HEK293 (cell line): ENCODE measurements around the gene PIF1.

Experiments used
- KLF10 ChIP-seq: fragments of 450-650 bp; IDR thresholded peaks from 2 replicates; pipeline ENCODE4 v1.5.1; 2018; ENCODE audit warnings: missing biosample characterization, mild to moderate bottlenecking, missing genetic modification characterization
- KLF16 ChIP-seq: fragments of 450-650 bp; formaldehyde crosslinking; IDR thresholded peaks from 2 replicates; pipeline ENCODE4 v1.5.1; 2017; ENCODE audit warnings: missing biosample characterization, missing genetic modification characterization
- ZNF626 ChIP-seq: fragments of 450-650 bp; sonication (Bioruptor Pico); formaldehyde crosslinking; IDR thresholded peaks from 2 replicates; pipeline ENCODE4 v1.5.1; 2018; ENCODE audit warnings: missing biosample characterization, missing genetic modification characterization, inconsistent platforms
- TF ChIP-seq, protein P1 (sequence below): fragments of 450-650 bp; formaldehyde crosslinking; IDR thresholded peaks from 2 replicates; pipeline ENCODE4 v1.5.1; 2016; ENCODE audit warnings: missing biosample characterization, missing genetic modification characterization
- TF ChIP-seq, protein P2 (sequence below): fragments of 450-650 bp; formaldehyde crosslinking; IDR thresholded peaks from 2 replicates; pipeline ENCODE4 v1.5.1; 2016; ENCODE audit warnings: missing biosample characterization, missing genetic modification characterization
- TF ChIP-seq, protein P3 (sequence below): IDR thresholded peaks from 2 replicates; pipeline ENCODE4 v1.6.1; 2011; ENCODE audit warnings: mild to moderate bottlenecking, low read depth, low read length, borderline replicate concordance

DNA sequence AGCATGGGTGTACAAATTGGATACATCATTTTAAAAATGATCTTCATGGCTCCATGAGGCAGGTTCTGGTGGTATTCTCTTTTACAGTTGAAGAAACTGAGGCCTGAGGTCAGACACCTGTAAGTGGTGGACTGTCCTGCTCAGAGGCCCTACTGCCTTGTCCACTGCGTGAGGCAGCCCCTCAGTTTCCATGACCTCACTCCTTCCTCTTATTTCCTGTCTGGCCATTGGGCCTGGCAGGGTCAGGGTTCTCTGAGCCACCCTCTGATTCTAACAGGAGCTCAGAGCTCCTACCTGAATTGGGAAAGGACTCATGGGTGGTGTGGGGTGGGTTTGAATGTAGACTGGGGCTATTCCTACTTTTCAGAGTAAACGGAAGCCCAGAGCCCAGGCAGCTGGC lies 33.8 kb upstream of the PIF1 start:
- TF ChIP-seq, protein P1, sequence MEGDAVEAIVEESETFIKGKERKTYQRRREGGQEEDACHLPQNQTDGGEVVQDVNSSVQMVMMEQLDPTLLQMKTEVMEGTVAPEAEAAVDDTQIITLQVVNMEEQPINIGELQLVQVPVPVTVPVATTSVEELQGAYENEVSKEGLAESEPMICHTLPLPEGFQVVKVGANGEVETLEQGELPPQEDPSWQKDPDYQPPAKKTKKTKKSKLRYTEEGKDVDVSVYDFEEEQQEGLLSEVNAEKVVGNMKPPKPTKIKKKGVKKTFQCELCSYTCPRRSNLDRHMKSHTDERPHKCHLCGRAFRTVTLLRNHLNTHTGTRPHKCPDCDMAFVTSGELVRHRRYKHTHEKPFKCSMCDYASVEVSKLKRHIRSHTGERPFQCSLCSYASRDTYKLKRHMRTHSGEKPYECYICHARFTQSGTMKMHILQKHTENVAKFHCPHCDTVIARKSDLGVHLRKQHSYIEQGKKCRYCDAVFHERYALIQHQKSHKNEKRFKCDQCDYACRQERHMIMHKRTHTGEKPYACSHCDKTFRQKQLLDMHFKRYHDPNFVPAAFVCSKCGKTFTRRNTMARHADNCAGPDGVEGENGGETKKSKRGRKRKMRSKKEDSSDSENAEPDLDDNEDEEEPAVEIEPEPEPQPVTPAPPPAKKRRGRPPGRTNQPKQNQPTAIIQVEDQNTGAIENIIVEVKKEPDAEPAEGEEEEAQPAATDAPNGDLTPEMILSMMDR (tag by site-specific recombination): no peak
- TF ChIP-seq, protein P2, sequence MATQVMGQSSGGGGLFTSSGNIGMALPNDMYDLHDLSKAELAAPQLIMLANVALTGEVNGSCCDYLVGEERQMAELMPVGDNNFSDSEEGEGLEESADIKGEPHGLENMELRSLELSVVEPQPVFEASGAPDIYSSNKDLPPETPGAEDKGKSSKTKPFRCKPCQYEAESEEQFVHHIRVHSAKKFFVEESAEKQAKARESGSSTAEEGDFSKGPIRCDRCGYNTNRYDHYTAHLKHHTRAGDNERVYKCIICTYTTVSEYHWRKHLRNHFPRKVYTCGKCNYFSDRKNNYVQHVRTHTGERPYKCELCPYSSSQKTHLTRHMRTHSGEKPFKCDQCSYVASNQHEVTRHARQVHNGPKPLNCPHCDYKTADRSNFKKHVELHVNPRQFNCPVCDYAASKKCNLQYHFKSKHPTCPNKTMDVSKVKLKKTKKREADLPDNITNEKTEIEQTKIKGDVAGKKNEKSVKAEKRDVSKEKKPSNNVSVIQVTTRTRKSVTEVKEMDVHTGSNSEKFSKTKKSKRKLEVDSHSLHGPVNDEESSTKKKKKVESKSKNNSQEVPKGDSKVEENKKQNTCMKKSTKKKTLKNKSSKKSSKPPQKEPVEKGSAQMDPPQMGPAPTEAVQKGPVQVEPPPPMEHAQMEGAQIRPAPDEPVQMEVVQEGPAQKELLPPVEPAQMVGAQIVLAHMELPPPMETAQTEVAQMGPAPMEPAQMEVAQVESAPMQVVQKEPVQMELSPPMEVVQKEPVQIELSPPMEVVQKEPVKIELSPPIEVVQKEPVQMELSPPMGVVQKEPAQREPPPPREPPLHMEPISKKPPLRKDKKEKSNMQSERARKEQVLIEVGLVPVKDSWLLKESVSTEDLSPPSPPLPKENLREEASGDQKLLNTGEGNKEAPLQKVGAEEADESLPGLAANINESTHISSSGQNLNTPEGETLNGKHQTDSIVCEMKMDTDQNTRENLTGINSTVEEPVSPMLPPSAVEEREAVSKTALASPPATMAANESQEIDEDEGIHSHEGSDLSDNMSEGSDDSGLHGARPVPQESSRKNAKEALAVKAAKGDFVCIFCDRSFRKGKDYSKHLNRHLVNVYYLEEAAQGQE (tag by site-specific recombination): no peak
- no peak for TF ChIP-seq KLF10
- TF ChIP-seq KLF16: no peak
- TF ChIP-seq, protein P3, sequence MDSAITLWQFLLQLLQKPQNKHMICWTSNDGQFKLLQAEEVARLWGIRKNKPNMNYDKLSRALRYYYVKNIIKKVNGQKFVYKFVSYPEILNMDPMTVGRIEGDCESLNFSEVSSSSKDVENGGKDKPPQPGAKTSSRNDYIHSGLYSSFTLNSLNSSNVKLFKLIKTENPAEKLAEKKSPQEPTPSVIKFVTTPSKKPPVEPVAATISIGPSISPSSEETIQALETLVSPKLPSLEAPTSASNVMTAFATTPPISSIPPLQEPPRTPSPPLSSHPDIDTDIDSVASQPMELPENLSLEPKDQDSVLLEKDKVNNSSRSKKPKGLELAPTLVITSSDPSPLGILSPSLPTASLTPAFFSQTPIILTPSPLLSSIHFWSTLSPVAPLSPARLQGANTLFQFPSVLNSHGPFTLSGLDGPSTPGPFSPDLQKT: no peak
- TF ChIP-seq ZNF626 (tag by site-specific recombination): no peak
